ENCODE results near the gene BEST4.
"Not testable (repeated sequence)": the region's sequence is repeated elsewhere in the genome, so short reads cannot be mapped to it uniquely, and the experiment has no call there.

The BEST4 gene

GRCh38 chr1:44788120-44788860, at the start of gene BEST4:
Gene BEST4 (minus strand): TSS chr1:44788170. CDS start chr1:44787705, 465 bp downstream.
- no peak for DNase-seq

GRCh38 chr1:44835738-44836675, 48.0 kb upstream of the BEST4 start:
- DNase-seq = peak; percentile 71

- no peak for DNase-seq
Observed at GRCh38 chr1:44834328-44834727, 46.4 kb upstream of the BEST4 start.

GRCh38 chr1:44832056-44832705, 44.2 kb upstream of the BEST4 start:
- DNase-seq = no peak

- peak; percentile 34 for DNase-seq
Observed at GRCh38 chr1:44831516-44831915, 43.5 kb upstream of the BEST4 start.

- no peak for DNase-seq
Observed at GRCh38 chr1:44830900-44831304, 42.9 kb upstream of the BEST4 start.

- DNase-seq = no peak
Observed at GRCh38 chr1:44829506-44830384, 41.8 kb upstream of the BEST4 start.

GRCh38 chr1:44828841-44829440, 41.0 kb upstream of the BEST4 start:
- no peak for DNase-seq

GRCh38 chr1:44828003-44828651, 40.2 kb upstream of the BEST4 start:
- DNase-seq = no peak

GRCh38 chr1:44827197-44828002, 39.4 kb upstream of the BEST4 start:
- no peak for DNase-seq

- no peak for DNase-seq
Observed at GRCh38 chr1:44826375-44827196, 38.6 kb upstream of the BEST4 start.

GRCh38 chr1:44824392-44824791, 36.4 kb upstream of the BEST4 start:
- not testable (repeated sequence) for DNase-seq

- DNase-seq = no peak
Observed at GRCh38 chr1:44822981-44823451, 35.0 kb upstream of the BEST4 start.

GRCh38 chr1:44822131-44822701, 34.2 kb upstream of the BEST4 start:
- DNase-seq = no peak

GRCh38 chr1:44821240-44821715, 33.3 kb upstream of the BEST4 start:
- DNase-seq = no peak

- no peak for DNase-seq
Observed at GRCh38 chr1:44820328-44821239, 32.6 kb upstream of the BEST4 start.

GRCh38 chr1:44819608-44820327, 31.8 kb upstream of the BEST4 start:
- no peak for DNase-seq

Measured in NCI-H1105 (cell line).